IPS DF 4.7 (cell line): ENCODE data around the gene NT5DC4.
"Not testable (repeated sequence)": the region's sequence is repeated elsewhere in the genome, so short reads cannot be mapped to it uniquely, and the experiment has no call there.

Experiments used
- DNase-seq: peaks from one replicate; pipeline ENCODE4 v3.0.0-alpha.2; 2013; ENCODE audit warnings: low spot score; ENCODE audit errors: extremely low read depth

The NT5DC4 gene

GRCh38 chr2:112699984-112700667 is 20.7 kb upstream of the NT5DC4 start:
- DNase-seq, result no peak

- DNase-seq, result no peak
Observed at GRCh38 chr2:112701052-112701451, 19.8 kb upstream of the NT5DC4 start.

- DNase-seq, result no peak
Observed at GRCh38 chr2:112703684-112704083, 17.1 kb upstream of the NT5DC4 start.

GRCh38 chr2:112705575-112705974 is 15.2 kb upstream of the NT5DC4 start:
- DNase-seq, result no peak

GRCh38 chr2:112706170-112706664 is 14.6 kb upstream of the NT5DC4 start:
- no peak for DNase-seq

GRCh38 chr2:112706947-112707346 is 13.9 kb upstream of the NT5DC4 start:
- not testable (repeated sequence) for DNase-seq

GRCh38 chr2:112708968-112709367 is 11.9 kb upstream of the NT5DC4 start:
- DNase-seq, result no peak

- no peak for DNase-seq
Observed at GRCh38 chr2:112709703-112710102, 11.1 kb upstream of the NT5DC4 start.

- DNase-seq, result no peak
Observed at GRCh38 chr2:112710956-112711750, 9.7 kb upstream of the NT5DC4 start.

GRCh38 chr2:112712465-112712864 is 8.4 kb upstream of the NT5DC4 start:
- no peak for DNase-seq

GRCh38 chr2:112712903-112713584 is 7.8 kb upstream of the NT5DC4 start:
- no peak for DNase-seq

- no peak for DNase-seq
Observed at GRCh38 chr2:112713585-112713925, 7.3 kb upstream of the NT5DC4 start.

GRCh38 chr2:112713926-112714325 is 6.9 kb upstream of the NT5DC4 start:
- DNase-seq, result no peak

- no peak for DNase-seq
Observed at GRCh38 chr2:112714331-112714730, 6.5 kb upstream of the NT5DC4 start.

GRCh38 chr2:112714836-112715631 is 5.8 kb upstream of the NT5DC4 start:
- DNase-seq, result no peak

- DNase-seq, result not testable (repeated sequence)
Observed at GRCh38 chr2:112716094-112716493, 4.7 kb upstream of the NT5DC4 start.

GRCh38 chr2:112716826-112717352 is 3.9 kb upstream of the NT5DC4 start:
- DNase-seq, result not testable (repeated sequence)

- DNase-seq, result no peak
Observed at GRCh38 chr2:112718863-112719370, 1.9 kb upstream of the NT5DC4 start.

GRCh38 chr2:112721819-112722522 is 1.2 kb downstream of the NT5DC4 start:
- no peak for DNase-seq

GRCh38 chr2:112722816-112723546 is 2.2 kb downstream of the NT5DC4 start:
- no peak for DNase-seq
